ENCODE data around the gene MORN2.

MORN2 gene

GRCh38 chr2:38930600-38930999 is 54.8 kb downstream of the MORN2 start:
- DNase-seq (ENCODE audit: low read depth): no peak
- TF ChIP-seq CTCF (IDR thresholded peaks at IDR 0.05; ENCODE audit: insufficient read depth, low read depth, low read length, missing control alignments): no peak
- no peak overlapping the region for H3K4me3 ChIP-seq (ENCODE audit: low read length)
